HepG2 (cell line): ENCODE measurements around the gene C1QC. TPM values are rescaled to one million over a fixed set of nuclear protein-coding genes. Genes with fewer than 3 reads are reported as not detected.

ENCODE experiments used
- ATAC-seq: fragments of 200-7000 bp; cut with Tn5 transposase; 3 replicates; pipeline ENCODE4 v1.9.1; 2020; ENCODE audit warnings: mild to moderate bottlenecking, moderate library complexity
- BruUV-seq: library from RNA; stranded (reverse); fragments of 400-500 nt; replicated peaks from 2 replicates; lab custom pipeline; 2021; lab: Mats Ljungman, UMichigan
- CTCF ChIA-PET: fragments of 300-600 bp; formaldehyde crosslinking; extraction: SDS; loops from one replicate; lab custom pipeline; 2021; ENCODE audit warnings: low total read pairs, inconsistent platforms, low intra/inter-chr PET ratio; lab: Yijun Ruan, JAX
- POLR2A ChIA-PET: fragments of 350-600 bp; sonication (Branson Sonifier 250); formaldehyde crosslinking; loops from one replicate; lab custom pipeline; 2020; ENCODE audit warnings: antibody characterized with exemption, inconsistent platforms; lab: Yijun Ruan, JAX
- DNase-seq: peaks from one replicate; pipeline ENCODE4 v3.0.0-alpha.2; 2015; ENCODE audit warnings: low spot score
- FAIRE-seq: peaks from 3 replicates; lab custom pipeline; 2011; peaks lifted over from hg19 to GRCh38; lab: Jason Lieb, UNC
- H2AFZ ChIP-seq: one replicate; pipeline ENCODE4 v1.6.1; 2011; ENCODE audit warnings: low read length, inconsistent platforms
- H3K27ac ChIP-seq: fragments of 300-600 bp; 3 replicates; pipeline ENCODE4 v1.8.0; 2011; ENCODE audit warnings: mixed run types, mild to moderate bottlenecking, mixed read lengths, low read length, inconsistent platforms; ENCODE audit not compliant: insufficient read depth; ENCODE audit errors: extremely low read length
- H3K27me3 ChIP-seq, 2 experiments: fragments of 200-600 bp in 1 of 2; 2 replicates in 1 of 2; 3 replicates in 1 of 2; pipeline versions ENCODE4 v1.6.0 to v1.8.0; 2011; ENCODE audit warnings: low read length in 2 of 2, mild to moderate bottlenecking in 2 of 2, moderate library complexity in 2 of 2, inconsistent platforms in 1 of 2; ENCODE audit not compliant: insufficient read depth in 2 of 2, control insufficient read depth in 1 of 2
- H3K36me3 ChIP-seq, 2 experiments: fragments of 200-600 bp in 1 of 2; replicated peaks in 1 of 2; 2 replicates in 1 of 2; 3 replicates in 1 of 2; pipeline versions ENCODE4 v1.5.1 to v1.8.0; 2011; ENCODE audit warnings: low read length in 2 of 2, inconsistent platforms in 1 of 2; ENCODE audit not compliant: insufficient read depth in 2 of 2, control insufficient read depth in 1 of 2
- H3K4me1 ChIP-seq: 2 replicates; pipeline ENCODE4 v1.5.1; 2012; ENCODE audit warnings: low read length, inconsistent platforms; ENCODE audit not compliant: insufficient read depth
- H3K4me2 ChIP-seq: 2 replicates; pipeline ENCODE4 v1.6.0; 2011; ENCODE audit warnings: low read depth, low read length, inconsistent platforms
- H3K4me3 ChIP-seq, 3 experiments: fragments of 200-600 bp in 1 of 3; sonication (generic), shearing (Covaris generic) in 1 of 3; replicated peaks in 1 of 3; 2 replicates each; pipeline ENCODE4 v1.5.1; 2011 to 2016; ENCODE audit warnings: low read length in 3 of 3, inconsistent platforms in 2 of 3, low read depth in 2 of 3, mild to moderate bottlenecking in 2 of 3, control low read depth in 1 of 3, mixed read lengths in 1 of 3; ENCODE audit not compliant: insufficient read depth in 1 of 3
- H3K79me2 ChIP-seq: one replicate; pipeline ENCODE4 v1.6.1; 2011; ENCODE audit warnings: low read length, inconsistent platforms; ENCODE audit not compliant: insufficient read depth
- H3K9ac ChIP-seq: 2 replicates; pipeline ENCODE4 v1.6.0; 2011; ENCODE audit warnings: mild to moderate bottlenecking, low read depth, low read length, inconsistent platforms; ENCODE audit not compliant: insufficient read depth
- H3K9me3 ChIP-seq: 2 replicates; pipeline ENCODE4 v1.5.1; 2012; ENCODE audit warnings: mild to moderate bottlenecking, low read length
- H4K20me1 ChIP-seq: 2 replicates; pipeline ENCODE4 v1.6.0; 2011; ENCODE audit warnings: inconsistent platforms, mild to moderate bottlenecking, low read length, moderate library complexity; ENCODE audit not compliant: insufficient read depth
- HCFC1 ChIP-seq: fragments of 150-350 bp; IDR thresholded peaks from 2 replicates; pipeline ENCODE4 v1.6.1; 2014; ENCODE audit warnings: low read depth, low read length
- HHEX ChIP-seq: IDR thresholded peaks from 2 replicates; pipeline ENCODE4 v1.6.1; 2016; ENCODE audit warnings: control low read depth
- KMT2B ChIP-seq: IDR thresholded peaks from 2 replicates; pipeline ENCODE4 v1.6.1; 2016; ENCODE audit warnings: missing genetic modification reagents, missing compliant biosample characterization
- ONECUT2 ChIP-seq: sonication (generic); formaldehyde crosslinking; IDR thresholded peaks from 2 replicates; pipeline ENCODE4 v1.4.0; 2020; ENCODE audit warnings: missing genetic modification reagents
- THYN1 ChIP-seq: sonication (generic); formaldehyde crosslinking; IDR thresholded peaks from 2 replicates; pipeline ENCODE4 v1.8.1; 2023; ENCODE audit warnings: low read depth, mild to moderate bottlenecking, moderate library complexity, missing genetic modification reagents, borderline replicate concordance
- TSC22D2 ChIP-seq: sonication (generic); formaldehyde crosslinking; IDR thresholded peaks from 2 replicates; pipeline ENCODE4 v1.5.1; 2020; ENCODE audit warnings: missing genetic modification reagents, mild to moderate bottlenecking, borderline replicate concordance
- ZBTB20 ChIP-seq: sonication (generic); formaldehyde crosslinking; IDR thresholded peaks from 2 replicates; pipeline ENCODE4 v1.8.1; 2023; ENCODE audit warnings: missing genetic modification reagents, low read depth, mild to moderate bottlenecking, borderline replicate concordance
- ZKSCAN5 ChIP-seq: sonication (generic); formaldehyde crosslinking; IDR thresholded peaks from 2 replicates; pipeline ENCODE4 v1.5.1; 2020; ENCODE audit warnings: mild to moderate bottlenecking, missing genetic modification reagents
- ZNF18 ChIP-seq: sonication (generic); formaldehyde crosslinking; IDR thresholded peaks from 2 replicates; pipeline ENCODE4 v1.8.0; 2022; ENCODE audit warnings: mild to moderate bottlenecking, missing genetic modification reagents; ENCODE audit not compliant: insufficient replicate concordance
- ZNF451 ChIP-seq: sonication (generic); formaldehyde crosslinking; IDR thresholded peaks from 2 replicates; pipeline ENCODE4 v1.5.0; 2020; ENCODE audit warnings: mild to moderate bottlenecking, missing genetic modification reagents
- ZNF546 ChIP-seq: sonication (generic); formaldehyde crosslinking; conservative IDR thresholded peaks from 2 replicates; pipeline ENCODE4 v1.8.1; 2023; ENCODE audit warnings: mild to moderate bottlenecking, missing genetic modification reagents
- ZNF652 ChIP-seq: IDR thresholded peaks from 2 replicates; pipeline ENCODE4 v1.6.1; 2016; ENCODE audit warnings: low read depth, borderline replicate concordance
- ZNF768 ChIP-seq: sonication (generic); formaldehyde crosslinking; IDR thresholded peaks from 2 replicates; pipeline ENCODE4 v1.4.0; 2020; ENCODE audit warnings: missing genetic modification reagents
- ZSCAN12 ChIP-seq: sonication (generic); formaldehyde crosslinking; IDR thresholded peaks from 2 replicates; pipeline ENCODE4 v1.9.0; 2021; ENCODE audit warnings: mild to moderate bottlenecking, missing genetic modification reagents
- WGBS: methylation state at CpG from one replicate; pipeline ENCODE4 v1.1.6; 2017; ENCODE audit warnings: low lambda C conversion rate; 5-methylcytosine and 5-hydroxymethylcytosine counted together
- in situ Hi-C: cut with HindIII; loops from 2 replicates; pipeline ENCODE4 v1.10.0; 2017; ENCODE audit warnings: low pct_unique_long_range_greater_than_20kb; ENCODE audit not compliant: extremely low pct_ligation_motif_present
- intact Hi-C: fragments of 100-400 bp; cut with micrococcal nuclease; formaldehyde crosslinking; loops from one replicate; pipeline ENCODE4 v1.10.0; 2022; ENCODE audit not compliant: unreplicated experiment
- polyA plus RNA-seq, 8 experiments: library from polyadenylated mRNA; depleted of rRNA in 3 of 8; stranded (reverse) in 7 of 8; unstranded in 1 of 8; fragments of >200 nt; fragmentation: Illumina TruSeq in 4 of 8; extraction: Trizol in 4 of 8; gene quantifications; 2 replicates each; pipeline versions ENCODE4 v1.2.1 to v1.2.3, GENCODE V29; 2011 to 2016; ENCODE audit warnings: low read depth in 4 of 8, missing spikeins in 1 of 8, mixed read lengths in 1 of 8; ENCODE audit not compliant: insufficient read depth in 1 of 8
- total RNA-seq, 5 experiments: library from RNA; depleted of rRNA; stranded (reverse); fragments of >200 nt; fragmentation: Illumina TruSeq; extraction: Trizol; gene quantifications; 2 replicates each; pipeline ENCODE4 v1.2.3, GENCODE V29; 2016; ENCODE audit warnings: low read depth in 1 of 5

C1QC gene
- total and polyA plus RNA-seq, 2 of the 13 experiments (the other 11 are each of a cell fraction or from before 2014, with no cell fraction given), result not detected

- WGBS, result 0% methylated on average over 2 of the region's 12 CpGs
- POLR2A ChIA-PET, result no interaction called here
Observed at GRCh38 chr1:22643928-22644327, 495 bp downstream of the C1QC start.

GRCh38 chr1:22645931-22646330, 2.5 kb downstream of the C1QC start:
- no peak for DNase-seq
- no peak for ATAC-seq
- Histone ChIP-seq H3K9me3 (no peaks in the 10 kb centered on the region), H2AFZ (no peak overlapping the region), H3K27me3 (peaks cover 6 to 24% of the 10 kb centered on the region in 2 experiments; a peak in 3 of 5 replicates), H3K4me1 (no peaks in the 10 kb centered on the region), H3K36me3 (no peaks in the 10 kb centered on the region), H3K9ac (no peak overlapping the region)
- FAIRE-seq, result no peak
- intact Hi-C loops, result no loop called here
- ChIA-PET POLR2A (no interaction called here), CTCF (no interaction called here)
- in situ Hi-C loops, result loop anchor here (10.0 kb wide), 1 partner anchor 511 kb away; no protein-coding TSS in a partner anchor
- TF ChIP-seq ZNF652 (CRISPR knock-in tag) (no peak), HHEX (CRISPR knock-in tag) (no peak), KMT2B (CRISPR knock-in tag) (no peak), ZKSCAN5 (CRISPR knock-in tag) (no peak), TSC22D2 (CRISPR knock-in tag) (no peak), ZNF18 (CRISPR knock-in tag) (no peak), HCFC1 (no peak)
- TF ChIP-seq, all 625 proteins: peak for 0
- Histone ChIP-seq H4K20me1 (peaks cover 3% of the 10 kb centered on the region; the same call in 1 of the 2 replicates), H3K4me2 (no peak overlapping the region), H3K27ac (no peak overlapping the region), H3K4me3 (no peak overlapping the region), H3K79me2 (no peaks in the 10 kb centered on the region)
- BruUV-seq, result no TSS peak
- whole genome bisulfite sequencing, result 6% methylated on average over 7 of the region's 7 CpGs

More at GRCh38 chr1:22643928-22644327, 495 bp downstream of the C1QC start:
- in situ Hi-C loops, result loop anchor here (5.0 to 10.0 kb wide), 2 partner anchors 227 to 509 kb away; no protein-coding TSS in a partner anchor
- Histone ChIP-seq H3K4me2 (no peak overlapping the region), H3K9me3 (no peaks in the 10 kb centered on the region), H3K27me3 (peaks cover 6 to 21% of the 10 kb centered on the region in 2 experiments; a peak in 3 of 5 replicates)
- no peak for DNase-seq
- intact Hi-C loops, result no loop called here
- no peak for TF ChIP-seq ZNF451 (CRISPR knock-in tag)
- TF ChIP-seq ZNF768, result no peak
- TF ChIP-seq ONECUT2 (CRISPR knock-in tag), result no peak
- TF ChIP-seq THYN1 (CRISPR knock-in tag), result no peak
- no peak for TF ChIP-seq ZNF546 (CRISPR knock-in tag)
- no peak for TF ChIP-seq ZSCAN12 (CRISPR knock-in tag)
- no peak for TF ChIP-seq ZBTB20 (CRISPR knock-in tag)
- TF ChIP-seq, all 625 proteins: peak for 0
- BruUV-seq, result no TSS peak
- Histone ChIP-seq H3K9ac (no peak overlapping the region), H3K79me2 (no peaks in the 10 kb centered on the region), H3K4me1 (no peaks in the 10 kb centered on the region), H2AFZ (no peak overlapping the region), H3K4me3 (no peak overlapping the region), H3K27ac (no peak overlapping the region), H3K36me3 (no peaks in the 10 kb centered on the region), H4K20me1 (peaks cover 3% of the 10 kb centered on the region; the same call in 1 of the 2 replicates)
- no peak for ATAC-seq
- FAIRE-seq, result no peak
- CTCF ChIA-PET, result no interaction called here
